DMS53 treated with DMSO at 0.1 percent for 48 hours (cell line): ENCODE measurements around the gene SOX9.

Experiments used
- DNase-seq: peaks from one replicate; lab custom pipeline; 2025; ENCODE audit not compliant: unreplicated experiment; lab: John Stamatoyannopoulos, UW

SOX9 gene

DNA sequence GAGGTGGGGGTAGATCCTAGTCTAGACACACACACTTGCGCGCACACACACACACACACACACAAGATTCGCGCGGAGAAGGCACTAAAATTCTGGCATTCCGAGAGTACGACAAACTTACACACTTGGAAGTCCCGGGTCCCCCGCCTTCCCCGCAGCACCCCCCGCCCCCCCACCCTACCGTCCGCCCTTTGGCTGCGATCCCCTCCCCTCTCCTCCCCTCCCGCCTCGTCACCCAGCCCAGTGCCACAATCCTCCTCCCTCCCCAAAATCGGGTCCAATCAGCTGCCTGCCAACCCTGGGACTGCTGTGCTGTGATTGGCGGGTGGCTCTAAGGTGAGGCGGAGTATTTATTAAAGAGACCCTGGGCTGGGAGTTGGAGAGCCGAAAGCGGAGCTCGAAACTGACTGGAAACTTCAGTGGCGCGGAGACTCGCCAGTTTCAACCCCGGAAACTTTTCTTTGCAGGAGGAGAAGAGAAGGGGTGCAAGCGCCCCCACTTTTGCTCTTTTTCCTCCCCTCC lies at the start of gene SOX9:
TSS of gene SOX9 (plus strand) at position 379 of the 522 bp plus-strand sequence. CDS start 372 bp downstream, outside the sequence.
- DNase-seq, result peak; percentile 69

DNA sequence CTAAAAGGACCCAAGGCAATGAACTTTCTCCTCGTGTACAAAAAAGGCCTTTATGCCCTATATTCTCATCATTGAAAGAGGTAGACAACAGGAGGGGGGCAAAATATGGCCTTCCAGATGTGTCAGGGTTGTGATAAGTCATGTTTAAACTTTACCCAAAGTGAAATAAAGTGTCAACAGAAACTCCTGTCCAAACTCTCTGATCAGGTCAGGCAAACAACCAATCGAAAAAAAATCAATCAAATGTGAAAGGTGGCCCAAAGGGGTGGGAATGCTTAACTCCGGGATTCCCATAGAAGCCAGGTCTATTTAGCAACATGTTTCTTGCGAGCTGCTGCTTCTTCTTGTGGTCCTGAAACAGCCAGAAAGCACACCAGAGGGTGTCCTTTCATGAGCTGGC lies 49.5 kb upstream of the SOX9 start:
- DNase-seq, result no peak

DNA sequence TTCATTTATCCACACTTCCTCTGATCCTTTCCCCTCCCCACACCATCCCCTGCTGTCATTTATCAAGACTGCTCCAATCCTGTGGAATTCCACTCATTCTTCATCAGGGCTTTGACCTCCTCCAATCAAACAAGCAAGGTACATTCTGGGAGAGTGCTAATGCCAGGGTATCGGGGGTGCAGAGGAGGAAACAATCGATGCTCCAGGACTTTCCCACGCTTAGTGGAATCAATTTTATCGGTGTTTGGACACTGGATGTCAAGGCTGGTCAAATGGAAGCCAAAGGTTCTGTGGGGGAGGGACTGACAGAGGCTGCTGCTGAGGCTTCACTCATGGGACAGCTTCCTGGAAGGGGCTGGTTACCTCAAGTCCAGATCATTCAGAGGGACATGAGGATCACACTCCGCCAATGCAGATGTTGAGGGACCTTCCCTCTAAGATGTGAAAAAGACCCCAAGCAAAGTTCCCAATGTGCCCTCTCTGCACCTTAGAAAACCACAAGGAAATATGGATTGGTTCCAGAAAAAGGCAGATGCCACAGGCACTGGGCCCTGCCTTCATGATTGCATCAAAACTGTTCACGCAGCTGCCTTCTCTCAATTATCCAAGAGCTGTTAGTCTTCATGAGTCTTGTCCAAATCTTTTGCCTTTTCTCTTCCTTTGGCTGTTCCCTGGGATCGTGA lies 44.7 kb upstream of the SOX9 start:
- no peak for DNase-seq

DNA sequence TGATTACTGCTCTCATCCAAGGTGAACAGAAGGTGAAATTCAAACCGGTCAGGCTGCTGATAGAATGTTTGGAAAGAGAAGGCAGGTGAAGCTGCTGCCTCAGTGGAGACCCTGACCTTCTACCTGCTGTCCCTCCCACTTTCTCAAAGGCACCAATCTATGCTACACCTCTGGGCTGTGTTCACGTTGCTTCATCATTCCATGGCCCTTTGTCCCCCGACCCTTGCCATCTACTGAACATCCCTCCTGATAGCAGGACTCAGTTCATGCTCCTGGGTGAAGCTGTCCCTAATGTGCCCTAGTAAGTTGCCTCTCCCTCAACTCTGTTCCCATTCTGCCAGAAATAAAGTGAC lies 44.2 kb upstream of the SOX9 start:
- no peak for DNase-seq

DNA sequence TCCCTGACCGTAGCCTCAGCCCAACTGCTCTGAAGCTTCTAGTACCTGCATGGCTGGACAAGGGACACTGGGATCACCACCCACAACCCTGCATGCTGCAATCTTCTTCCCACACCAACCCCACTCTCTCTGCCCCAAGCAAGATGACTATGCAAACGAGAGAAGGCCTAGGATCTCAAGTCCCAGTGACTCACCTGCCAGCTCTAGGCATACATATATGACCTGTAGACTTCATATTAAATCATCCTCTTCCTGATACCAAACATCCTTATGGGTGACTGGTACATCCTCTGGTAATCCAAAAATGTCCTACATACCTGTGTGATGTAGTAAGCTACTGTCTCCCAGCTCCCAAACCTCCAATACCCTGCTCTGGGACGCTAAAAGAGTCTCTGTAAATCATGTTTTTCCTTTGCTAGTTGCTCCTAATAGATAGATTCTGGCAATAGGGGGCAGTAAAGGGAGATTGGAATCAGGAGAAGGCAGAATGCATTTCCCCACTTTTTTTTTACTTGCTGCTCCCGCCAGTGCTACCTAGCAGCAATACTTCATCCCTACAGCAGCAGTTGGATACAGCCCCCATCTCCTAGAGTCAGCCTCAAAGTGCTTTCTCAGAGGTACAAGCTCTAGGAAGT lies 43.4 kb upstream of the SOX9 start:
- DNase-seq, result no peak

DNA sequence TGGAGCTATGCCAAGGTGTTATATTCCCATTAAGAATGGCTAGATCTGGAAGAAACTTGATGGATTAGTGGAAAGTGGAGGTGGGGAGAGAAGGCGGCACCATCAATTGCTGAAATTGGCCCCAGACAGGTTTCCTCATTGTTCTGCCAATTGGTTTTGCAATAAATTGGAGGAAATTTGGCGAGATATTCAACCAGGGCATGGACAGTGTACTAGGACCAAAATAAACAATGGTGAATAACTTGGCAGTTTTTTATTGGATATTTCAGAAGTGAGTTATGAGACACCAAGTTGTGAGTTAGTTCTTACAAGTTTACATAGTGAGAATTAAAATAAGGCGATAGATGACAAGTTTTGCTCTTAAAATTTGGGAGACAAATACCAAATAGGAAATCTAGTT lies 41.1 kb upstream of the SOX9 start:
- no peak for DNase-seq

DNA sequence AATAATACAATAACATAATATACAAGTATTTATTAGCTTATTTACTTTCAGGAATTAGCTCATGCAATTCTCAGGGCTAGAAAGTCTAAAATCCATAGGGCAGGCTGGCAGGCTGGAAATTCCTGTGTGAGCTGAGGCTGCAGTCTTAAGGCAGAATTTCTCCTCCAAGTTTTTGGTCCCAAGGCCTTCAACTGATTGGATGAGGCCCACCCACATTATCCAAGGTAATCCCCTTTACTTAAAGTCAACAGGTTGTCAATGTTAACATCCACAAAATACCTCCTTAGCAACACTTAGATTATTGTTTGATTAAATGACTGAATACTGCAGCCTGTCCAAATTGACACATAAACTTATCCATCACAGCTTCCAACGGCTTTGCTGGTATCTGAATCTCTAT lies 32.9 kb upstream of the SOX9 start:
- DNase-seq, result no peak

DNA sequence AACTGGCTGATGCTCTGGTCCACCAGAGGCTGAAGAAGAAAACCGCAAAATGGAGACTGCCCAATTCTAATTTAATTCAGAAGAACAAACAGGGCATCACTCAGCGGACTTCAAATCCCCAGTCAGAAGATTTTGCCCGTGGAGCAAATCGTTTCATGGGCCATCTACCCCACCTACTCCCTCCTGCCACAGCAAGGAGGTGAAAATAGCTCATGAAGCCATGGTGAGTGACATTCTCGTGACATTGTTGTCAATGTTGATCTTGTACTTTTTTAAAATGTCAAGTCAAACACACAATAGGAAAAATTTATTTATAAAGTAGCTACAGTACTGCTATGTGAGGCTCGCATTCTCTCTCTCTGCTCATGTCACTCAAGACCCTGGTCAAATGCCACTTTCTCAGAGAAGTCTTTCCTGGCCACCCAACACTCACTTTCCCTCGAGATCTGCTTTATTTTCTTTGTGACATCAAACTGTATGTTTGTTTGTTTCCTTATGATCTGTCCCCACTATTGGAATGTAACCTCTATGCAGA lies 31.3 kb upstream of the SOX9 start:
- no peak for DNase-seq

DNA sequence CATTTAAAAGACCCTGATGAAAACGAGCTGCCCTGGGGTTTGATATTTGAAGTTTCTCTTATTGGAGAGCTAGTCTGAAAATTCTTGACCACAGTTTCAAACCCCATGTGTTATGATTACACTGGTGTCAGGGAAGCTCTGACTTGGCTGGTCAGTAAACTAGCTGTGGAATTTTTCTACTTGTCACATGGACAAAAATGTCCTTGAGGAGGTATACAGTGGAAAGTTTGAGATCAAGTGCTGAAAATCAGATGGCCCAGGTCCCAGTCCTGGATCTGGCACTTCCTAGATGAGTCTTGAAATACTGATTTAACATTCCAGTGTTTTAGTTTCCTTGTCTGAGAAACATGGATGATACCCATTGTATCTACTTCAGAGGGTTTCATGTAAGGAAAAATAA lies 30.7 kb upstream of the SOX9 start:
- no peak for DNase-seq

DNA sequence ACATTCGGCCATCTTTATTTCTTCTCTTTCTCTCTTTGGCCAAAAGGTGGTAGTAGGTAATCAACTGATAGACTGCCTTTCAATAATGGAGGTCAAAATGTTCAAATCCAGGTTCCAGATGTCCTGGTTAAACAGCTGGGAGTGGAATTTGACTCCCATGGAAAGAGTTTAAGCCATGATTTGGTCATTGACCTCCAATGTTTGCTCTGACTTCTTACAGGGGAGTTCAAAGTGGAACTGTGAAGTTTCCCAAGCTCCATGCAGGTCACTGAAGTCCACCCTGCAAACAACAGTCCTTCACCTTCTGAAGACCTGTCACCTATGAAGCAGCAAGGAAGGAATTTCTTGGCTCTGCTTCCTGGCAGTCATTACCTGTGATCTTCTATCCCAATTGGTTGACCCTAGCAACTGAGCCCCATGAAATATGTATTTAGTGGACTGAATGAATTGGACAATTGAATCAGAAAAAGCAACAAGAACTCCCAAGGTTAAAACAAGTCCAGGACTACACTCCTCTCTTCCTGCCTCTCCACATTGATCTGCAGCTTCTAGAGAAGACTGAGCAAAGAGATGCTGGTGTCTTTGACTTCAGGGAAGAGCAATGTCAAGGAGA lies 28.0 kb upstream of the SOX9 start:
- DNase-seq, result no peak

DNA sequence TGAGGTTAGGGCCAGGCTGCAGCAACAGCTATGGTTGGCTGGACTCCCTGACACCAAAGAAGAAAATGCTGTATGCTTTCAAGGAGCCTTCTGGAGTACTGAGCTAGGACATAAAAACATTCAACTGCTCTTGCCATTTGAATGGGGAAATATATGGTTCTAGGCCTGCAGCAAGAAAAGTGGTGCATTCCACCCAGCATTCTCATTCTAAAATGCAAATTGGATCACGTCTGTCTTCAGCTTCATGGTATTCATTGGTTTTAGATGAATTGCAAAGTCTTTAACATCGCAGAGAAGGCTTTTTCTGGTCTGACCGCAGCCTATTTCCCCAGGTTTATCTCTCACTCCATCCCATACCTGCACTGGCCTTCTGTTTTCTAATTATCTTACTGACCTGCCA lies 27.1 kb upstream of the SOX9 start:
- DNase-seq, result no peak

DNA sequence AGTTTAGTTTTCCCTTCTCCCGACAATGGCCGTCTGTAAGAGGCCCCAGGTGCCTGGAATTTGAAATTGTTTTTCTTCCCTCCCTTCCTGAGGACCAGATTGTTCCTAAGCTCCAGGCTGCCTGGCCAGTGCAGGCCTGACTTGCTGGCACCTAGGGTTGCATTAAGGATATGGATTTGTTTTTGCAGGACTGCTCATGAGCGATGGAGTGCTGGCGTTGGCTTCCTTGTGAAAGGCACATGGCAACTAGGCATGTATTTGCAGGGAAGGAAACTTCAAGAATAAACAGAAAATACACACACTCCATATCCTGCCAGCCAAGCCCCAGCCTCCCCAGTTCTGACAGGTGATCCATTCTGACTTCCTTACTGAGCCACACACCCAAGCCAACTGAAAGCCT lies 25.5 kb upstream of the SOX9 start:
- DNase-seq, result no peak

DNA sequence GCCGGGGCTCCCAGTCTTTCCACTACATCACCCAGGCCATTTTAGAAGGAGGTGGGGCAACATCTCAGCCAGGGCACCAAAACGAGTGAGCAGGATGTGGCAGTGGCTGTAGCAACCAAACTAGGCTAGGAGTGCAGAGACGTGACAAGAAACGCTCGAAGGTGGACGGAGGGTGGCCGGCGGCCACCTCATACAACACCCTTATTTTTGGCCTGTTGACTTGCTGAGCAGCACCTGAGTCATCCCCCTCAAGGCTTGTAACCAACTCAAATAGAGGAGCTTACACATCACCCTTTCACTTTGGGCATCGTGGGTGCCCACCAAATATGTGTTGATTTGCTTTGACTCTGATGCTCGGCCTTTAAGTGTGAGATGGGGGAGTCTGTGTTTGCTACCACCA lies 23.7 kb upstream of the SOX9 start:
- no peak for DNase-seq

DNA sequence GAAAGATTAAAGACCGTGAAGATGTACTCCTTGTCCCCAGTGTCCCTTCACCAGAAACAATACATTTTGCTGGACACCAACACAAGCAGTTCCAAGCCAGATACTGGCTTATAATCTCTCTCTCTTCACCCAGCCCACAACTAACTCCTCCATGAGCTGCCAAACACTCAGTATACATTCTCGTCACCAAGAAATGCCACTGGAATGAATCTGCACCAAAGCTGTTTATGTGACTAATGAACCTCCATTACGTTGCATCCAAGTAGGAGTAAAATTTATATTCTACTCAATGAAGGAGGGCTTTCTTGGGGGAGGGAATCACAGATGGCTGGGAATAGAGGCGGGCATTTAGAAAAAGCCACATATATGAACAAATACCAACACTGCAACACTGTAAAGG lies 20.9 kb upstream of the SOX9 start:
- no peak for DNase-seq

DNA sequence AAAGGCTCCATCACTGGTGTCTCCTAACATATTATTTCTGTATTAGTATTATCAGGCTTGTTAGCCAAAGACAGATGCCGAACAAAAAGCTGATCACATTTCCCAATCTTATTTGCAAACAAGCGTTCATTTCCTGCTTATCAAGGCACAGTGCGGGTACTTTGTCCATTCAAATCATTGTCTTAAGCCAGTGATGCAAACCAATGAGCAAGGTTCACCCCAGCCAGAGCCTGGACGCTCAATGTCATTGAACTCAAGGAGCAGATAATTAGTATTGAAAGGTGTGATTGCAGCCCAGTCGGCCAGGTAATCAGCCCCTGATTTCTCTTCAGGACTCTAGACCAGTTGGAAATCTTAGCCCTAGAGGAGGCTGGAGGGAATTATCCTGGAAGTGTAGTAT lies 20.4 kb upstream of the SOX9 start:
- no peak for DNase-seq

DNA sequence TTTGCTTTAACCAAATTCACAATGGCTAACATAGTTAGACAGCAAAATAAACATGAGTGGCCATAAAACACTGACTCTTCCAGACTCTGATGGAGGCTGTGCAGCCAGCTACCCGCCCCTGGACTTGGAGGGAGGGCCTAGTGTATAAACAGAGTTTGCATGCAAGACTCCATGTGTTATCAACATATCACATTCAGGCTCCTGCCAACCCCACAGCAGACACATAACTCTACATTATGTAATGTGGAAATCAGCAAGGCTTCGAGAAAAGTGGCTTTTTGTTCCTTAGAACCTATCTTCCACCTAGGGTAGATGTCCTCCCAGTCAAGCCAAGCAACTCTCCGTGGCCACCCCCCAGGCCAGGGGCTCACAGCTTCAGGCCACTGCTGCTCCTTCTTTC lies 19.3 kb upstream of the SOX9 start:
- no peak for DNase-seq

DNA sequence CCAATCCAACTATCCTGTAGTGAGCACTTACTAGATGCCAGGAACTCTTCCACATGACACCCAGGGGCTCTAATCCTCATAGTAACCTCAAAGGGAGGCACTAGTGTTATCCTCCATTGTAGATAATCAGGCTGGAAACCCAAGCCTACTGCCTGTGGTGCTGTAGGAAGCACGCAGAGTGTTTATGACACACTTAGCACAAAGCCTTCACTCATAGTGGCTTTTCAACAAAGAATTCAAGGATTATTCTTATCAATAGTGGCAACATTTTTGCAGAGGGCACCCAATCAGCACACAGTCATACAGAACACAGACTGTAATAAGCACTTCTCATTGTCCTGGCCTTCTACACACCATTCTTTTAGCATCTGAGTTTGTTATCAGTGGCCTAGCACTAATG lies 18.5 kb upstream of the SOX9 start:
- DNase-seq, result no peak

DNA sequence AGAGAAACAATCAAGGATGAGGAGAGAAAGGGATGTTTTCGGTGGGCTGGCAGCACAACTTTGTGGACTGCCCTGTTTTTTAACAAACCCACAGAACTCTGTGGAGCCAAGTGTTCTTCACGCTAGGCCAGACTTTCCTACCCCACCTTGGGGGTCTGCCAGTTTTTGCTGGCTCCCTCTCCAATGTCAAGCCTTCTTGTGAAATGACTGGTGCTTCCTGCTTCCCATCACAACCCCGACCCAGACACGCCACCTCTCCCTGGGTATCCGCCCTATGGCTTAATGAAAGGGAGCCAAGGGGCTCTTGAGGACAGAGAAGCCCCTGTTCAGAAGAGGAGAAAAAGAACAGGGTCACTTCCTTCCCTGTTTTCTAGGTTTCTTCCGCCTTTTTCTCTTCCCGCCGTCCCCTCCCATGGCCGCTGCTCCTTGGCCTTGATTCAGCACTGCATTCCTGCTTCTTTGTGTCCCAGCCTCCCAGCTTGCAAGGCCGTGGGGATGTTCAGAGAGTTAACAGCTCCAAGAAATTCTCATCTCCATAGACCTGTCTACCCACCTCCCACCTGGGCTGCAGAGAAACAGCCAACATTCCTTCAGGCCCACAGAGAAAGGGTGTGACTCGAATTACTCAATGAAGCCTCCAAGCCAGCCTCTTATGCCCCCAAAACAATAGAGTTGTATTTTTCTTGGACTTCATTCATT lies 16.5 kb upstream of the SOX9 start:
- DNase-seq, result no peak

DNA sequence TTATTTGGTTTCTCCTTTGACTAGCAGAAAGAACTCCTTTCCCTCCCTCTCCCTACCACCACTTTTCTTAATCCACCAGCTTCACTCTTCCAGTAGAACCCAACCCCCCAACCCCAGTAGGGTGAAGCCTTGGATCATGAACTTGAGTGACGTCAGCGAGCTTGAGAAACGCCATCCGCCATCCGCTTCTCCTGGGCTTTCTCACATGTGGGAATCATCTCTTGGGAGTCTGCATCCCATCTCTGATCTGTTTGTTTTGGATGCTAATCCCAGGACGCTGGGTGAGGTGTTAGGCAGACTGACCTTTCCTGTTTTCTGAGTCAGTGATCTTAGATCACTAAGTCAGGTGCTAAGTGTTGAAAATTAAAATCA lies 16.0 kb upstream of the SOX9 start:
- no peak for DNase-seq

DNA sequence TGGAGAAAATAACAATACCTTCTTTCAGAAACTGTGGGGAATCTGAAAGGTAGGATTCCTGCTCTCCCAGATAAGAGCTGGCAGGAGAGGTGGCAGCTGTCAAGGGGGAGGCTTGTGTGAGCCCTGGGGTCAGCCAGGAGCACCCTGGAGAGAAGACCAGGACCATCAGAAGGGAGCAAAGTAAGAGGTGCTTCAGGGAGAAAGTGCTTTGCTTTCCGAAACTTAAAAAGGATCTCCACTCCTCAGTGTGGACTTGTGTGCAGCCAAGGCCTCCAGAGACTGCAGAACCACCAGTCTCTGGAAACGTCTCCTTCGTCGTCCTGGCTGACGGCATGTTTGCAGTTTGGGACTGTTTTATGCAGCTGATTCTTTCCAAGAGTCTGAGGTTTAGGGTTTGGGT lies 13.7 kb upstream of the SOX9 start:
- no peak for DNase-seq

DNA sequence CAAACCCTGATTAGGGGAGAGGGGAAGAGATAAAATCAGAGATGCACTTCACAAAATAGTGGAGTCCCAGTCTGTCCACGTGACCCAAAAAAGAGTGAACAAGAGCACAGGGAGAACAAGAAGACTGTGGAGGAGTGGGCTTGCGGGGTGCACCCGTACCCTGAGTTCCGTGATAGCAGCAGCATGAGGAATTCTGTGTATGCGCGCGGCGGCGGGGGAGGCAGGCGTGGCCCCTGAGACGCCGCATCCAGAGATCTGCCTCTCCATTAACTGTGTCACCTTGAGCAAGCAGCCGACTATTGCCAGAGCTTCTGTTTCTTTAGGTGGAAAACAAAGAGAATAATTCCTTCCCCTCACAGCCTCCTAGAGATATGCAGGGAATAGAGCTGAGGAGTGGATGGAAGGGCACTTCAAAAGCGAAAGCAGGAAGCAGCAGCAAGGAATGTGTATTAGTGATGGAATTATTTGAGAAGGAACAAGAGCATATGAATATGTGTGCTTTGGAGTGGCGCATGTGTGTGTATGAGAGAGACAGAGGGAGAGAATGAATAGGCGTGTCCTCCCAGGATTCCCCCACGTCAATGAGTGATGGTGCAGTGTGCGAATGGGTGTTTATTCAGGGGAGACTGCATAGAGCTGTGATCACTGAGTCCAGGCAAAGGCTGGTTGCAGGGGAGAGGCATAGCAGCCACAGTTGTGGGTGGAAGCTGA lies 10.4 kb upstream of the SOX9 start:
- no peak for DNase-seq
